HG03460 (cell line): Measurements from ENCODE around the gene AP3S1.
"Not testable (repeated sequence)": the region's sequence is repeated elsewhere in the genome, so short reads cannot be mapped to it uniquely, and the experiment has no call there.

Experiments
- ATAC-seq: cut with Tn5 transposase; IDR thresholded peaks from one replicate; pipeline ENCODE4 v1.9.1; 2021; ENCODE audit not compliant: unreplicated experiment

The AP3S1 gene

DNA sequence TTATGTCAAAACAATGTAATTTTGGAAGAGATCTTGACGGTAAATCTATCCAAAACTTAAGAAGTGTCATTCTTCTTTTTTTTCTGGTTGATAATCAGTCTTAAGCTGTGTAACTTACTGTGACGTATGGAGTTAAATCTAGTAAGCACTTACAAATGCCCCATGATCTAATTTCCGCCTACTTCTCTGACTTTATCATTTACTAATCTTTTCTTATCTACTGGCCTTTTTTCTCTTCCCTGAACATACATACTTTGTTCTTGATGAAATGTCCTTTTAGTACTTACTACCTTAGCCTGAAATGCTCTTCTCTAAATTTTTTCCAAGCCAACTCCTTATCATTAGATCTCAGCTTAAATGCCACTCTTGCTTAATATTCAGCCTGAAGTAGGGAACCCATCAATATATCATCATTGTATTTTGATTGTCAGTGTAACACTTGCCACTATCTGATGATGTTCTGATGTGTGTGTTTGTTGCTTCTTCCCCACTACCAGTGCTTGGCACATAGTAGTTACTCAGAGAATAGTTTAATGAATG is 27.6 kb downstream of the AP3S1 start:
- ATAC-seq, result no peak

DNA sequence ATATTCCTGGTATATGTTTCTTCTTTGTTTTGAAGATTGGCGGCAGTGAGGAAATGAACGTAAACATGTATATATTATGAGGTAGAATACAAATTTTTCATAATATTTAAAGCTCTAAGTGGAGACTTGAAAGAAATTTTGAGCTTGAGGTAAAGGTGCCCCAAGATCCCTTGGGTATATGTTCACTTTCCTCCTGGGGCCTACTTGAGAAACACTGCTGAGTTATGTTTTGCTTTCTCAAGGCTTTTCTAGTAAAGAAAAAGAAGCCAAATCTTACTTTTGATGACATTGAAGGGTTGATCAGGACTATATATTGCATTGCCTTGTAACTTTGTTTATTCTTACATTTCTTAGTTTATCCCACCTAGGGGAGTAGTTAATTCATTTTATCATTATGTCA is 30.7 kb downstream of the AP3S1 start:
- no peak for ATAC-seq

DNA sequence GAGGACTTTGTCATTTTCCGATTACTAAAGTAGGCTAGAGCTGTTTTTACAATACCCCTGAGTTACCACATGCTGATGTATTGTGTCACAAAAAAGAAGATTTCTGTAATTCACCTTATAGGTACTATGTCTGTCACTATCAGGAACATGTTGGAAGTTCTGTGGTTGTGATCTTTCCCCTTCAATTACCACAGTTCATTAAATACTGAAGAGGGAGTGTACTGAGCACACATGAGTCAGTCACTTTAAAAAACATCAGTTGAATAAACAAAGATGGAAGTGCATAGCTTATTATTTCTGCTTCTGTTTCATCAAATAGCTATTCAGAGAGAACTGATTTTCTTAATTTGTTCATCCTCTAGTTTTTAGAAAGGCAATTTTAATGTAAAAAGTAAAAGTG is 31.7 kb downstream of the AP3S1 start:
- no peak for ATAC-seq

DNA sequence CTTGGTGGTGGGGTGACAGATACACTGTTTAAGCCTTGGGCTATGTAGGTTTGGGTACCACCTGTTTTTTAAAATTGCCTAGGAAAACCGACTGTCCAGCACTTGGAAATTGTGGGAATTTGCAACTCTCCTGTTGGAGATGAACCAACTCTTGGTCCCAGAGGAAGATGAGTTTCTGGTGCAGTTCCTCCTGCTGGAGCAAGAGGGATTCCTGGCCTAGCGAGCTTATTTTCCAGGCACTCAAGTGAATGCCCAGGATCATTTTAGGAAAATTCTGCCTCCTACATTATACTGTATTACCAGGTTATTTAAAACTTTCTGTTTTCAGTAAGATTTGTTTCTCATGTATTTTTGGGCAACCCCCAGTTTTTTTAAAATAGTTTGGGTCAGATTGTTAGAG is 33.7 kb downstream of the AP3S1 start:
- no peak for ATAC-seq

DNA sequence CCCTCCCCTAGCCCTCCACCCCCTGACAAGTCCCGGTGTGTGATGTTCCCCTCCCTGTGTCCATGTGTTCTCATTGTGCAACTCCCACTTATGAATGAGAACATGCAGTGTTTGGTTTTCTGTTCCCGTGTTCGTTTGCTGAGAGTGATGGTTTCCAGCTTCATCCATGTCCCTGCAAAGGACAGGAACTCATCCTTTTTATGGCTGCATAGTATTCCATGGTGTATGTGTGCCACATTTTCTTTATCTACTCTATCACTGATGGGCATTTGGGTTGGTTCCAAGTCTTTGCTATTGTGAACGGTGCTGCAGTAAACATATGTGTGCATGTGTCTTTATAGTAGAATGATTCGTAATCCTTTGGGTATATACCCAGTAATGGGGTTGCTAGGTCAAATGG is 35.6 kb downstream of the AP3S1 start:
- ATAC-seq, result not testable (repeated sequence)

DNA sequence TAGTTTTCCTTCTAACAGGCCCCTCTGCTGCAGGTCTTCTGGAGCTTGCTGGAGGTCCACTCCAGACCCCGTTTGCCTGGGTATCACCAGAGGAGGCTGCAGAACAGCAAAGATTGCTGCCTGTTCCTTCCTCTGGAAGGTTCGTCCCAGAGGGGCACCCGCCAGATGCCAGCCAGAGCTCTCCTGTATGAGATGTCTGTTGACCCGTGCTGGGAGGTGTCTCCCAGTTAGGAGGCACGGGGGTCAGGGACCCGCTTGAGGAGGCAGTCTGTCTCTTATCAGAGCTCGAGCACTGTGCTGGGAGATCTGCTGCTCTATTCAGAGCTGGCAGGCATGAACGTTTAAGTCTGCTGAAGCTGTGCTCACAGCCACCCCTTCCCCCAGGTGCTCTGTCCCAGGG is 40.7 kb downstream of the AP3S1 start:
- ATAC-seq, result not testable (repeated sequence)

DNA sequence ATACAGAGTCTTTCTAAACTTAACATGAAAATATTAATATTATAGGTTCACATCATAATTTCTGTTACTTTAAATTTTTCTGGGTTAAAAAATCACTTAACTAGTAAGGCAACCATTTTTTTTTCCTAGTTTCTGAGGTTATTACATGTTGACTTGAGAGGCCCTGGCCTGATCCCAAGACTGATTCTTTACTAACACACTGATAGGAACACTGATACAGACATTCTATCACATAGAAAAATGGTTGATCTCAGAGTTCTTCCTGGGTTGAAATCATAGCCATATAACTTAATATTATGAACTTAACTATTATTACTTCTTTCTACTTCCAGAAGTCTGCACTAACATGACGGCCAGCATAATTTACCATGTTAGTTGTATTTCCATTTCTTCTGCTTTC is 43.0 kb downstream of the AP3S1 start:
- ATAC-seq, result no peak

DNA sequence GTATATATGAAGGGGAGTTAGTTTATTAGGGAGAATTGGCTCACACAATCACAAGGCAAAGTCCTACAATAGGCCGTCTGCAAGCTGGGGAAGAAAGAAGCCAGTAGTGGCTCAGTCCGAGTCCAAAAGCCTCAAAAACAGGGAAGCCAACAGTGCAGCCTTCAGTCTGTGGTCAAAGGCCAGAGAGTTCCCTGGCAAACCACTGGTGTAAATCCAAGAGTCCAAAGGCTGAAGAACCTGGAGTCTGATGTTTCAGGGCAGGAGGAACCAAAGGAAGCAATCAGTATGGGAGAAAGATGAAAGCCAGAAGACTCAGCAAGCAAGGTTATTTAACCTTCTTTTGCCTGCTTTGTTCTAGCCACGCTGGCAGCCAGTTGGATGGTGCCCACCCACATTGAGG is 43.5 kb downstream of the AP3S1 start:
- ATAC-seq, result not testable (repeated sequence)

DNA sequence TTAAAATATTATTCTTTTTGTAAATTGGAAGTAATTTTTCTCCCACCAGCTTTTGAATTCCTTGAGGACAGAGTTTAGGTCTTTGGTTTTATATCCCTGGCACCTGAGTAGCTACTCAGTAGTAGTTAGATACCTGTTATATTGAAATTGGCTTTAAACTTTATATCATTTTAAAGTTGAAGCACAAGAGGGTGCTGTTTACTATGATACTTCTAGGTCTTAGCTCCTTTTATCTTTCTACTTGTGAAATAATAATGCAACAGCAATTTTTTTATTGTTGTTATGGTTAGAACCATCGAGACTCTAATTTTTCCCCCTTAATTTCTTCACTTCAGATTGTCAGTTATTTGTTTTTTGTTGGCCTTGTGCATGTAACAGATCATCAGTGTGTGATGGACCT is 46.3 kb downstream of the AP3S1 start:
- no peak for ATAC-seq

DNA sequence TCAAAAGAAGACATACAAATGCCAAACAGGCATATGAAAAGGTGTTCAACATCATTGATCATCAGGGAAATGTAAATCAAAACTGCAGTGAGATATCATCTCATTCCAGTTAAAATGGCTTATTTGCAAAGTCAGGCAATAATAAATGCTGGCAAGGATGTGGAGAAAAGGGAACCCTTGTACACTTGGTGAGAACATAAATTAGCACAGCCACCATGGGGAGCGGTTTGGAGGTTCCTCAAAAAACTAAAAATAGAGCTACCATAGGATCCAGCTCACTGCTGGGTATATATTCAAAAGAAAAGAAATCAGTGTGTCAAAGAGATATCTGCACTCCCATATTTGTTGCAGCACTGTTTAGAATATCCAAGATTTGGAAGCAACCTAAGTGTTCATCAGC is 50.3 kb downstream of the AP3S1 start:
- no peak for ATAC-seq

DNA sequence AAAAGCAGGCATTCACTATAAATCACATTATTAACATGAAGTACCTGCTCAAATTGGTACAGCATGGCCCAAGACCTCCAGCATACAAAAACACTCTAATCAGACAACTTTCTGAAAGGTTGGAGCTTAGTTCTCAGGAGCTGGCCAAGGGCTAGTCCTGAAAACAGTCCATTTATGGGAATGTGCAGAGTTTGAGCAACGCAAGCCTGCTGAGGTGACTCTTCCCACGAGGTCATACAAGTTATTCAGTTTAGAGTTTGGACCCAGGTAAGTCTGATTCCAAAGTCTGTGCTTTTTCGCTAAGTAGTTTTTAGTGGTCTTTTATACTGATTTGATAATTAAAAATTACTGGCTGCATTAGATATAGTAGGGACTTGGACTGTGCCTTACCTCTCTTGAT is 52.6 kb downstream of the AP3S1 start:
- ATAC-seq, result no peak

DNA sequence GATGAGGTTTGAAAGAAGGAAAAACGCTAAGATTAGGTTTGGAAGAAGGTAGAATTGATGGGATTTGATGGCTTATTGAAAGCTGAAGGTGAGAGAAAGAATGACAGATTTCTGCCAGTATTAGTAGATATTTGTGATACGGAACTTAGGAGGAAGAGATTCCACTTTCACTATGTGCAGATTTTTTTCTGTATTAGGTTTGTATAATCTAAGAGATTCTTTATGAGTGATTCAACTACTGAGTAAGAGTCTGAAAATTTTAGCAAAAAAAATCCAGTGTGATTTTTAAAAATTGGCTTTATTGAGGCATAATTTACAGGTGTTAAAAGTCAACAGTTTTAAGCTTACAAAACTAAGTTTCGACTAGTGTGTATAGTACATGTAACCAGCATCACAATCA is 54.1 kb downstream of the AP3S1 start:
- ATAC-seq, result no peak

DNA sequence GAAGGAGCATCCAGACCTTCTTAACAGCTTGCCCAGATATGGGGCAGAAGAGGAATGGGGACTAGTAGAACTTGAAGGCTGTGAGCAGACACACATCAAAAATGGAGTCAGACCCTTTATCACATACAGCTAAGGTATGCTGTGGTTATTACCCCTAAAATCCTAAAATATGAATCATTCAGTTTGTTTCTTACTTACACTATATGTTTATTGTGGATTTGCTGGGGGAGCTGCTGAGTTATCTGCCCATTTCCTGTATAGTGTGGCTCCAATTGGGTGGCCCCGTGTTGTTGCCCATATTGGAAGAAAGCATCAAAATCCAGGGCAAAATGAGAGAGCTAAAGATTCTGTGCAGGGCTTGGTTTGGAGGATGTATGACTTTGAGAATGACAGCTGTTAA is 56.9 kb downstream of the AP3S1 start:
- ATAC-seq, result no peak

DNA sequence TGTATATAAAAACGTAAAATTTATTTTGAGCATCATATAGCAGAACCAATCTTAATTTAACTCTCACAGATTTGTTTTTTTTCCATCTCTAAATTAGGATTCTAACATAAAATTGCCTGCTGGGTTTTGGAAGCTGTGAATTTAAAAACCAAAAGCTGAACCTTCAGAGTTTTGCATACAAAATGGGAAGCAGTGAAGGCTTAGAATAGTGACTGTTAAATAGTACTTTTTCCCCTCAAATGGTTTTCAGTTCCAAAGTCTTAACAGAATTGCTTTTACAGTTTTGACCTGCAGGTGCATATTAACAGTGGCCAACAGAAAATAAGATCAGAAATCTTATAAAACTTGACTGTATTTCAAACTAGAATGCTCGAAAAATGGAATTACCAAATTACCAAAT is 65.4 kb downstream of the AP3S1 start:
- ATAC-seq, result no peak

DNA sequence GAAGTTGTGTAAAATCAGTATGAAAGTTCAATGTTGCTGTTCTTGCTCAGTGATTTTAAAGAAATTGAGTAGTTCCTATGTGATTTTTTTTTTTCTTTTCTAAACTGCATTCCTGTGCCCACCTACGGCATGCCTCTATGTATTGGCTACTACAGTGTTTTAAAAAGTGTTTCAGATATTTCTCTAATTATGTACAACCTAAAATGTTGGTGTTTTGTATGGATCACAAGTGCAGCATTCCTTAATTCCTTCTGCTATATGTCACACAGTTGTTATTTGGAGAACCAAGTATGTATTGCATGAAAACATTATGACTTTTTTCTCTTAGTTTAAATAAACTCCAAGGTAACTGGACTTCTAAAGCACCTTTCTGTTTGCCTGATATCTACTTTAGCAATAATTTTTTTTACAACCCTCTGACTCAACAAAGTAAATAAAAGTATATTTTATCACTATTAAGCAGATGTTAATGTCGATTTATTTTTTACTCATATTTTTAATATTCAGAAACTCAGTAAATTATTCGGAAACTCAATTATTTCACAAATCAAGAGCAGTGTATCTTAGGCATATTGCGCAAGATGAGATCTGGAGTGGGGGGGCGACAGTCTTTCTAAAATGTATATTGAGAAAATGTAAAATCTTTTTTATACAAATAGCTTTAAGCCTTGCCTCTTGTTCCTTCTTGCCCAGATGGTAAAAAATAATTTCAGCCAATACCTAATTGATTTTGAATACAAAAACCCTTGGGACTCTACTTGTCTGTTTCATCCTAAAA is 72.1 kb downstream of the AP3S1 start:
- not testable (repeated sequence) for ATAC-seq

DNA sequence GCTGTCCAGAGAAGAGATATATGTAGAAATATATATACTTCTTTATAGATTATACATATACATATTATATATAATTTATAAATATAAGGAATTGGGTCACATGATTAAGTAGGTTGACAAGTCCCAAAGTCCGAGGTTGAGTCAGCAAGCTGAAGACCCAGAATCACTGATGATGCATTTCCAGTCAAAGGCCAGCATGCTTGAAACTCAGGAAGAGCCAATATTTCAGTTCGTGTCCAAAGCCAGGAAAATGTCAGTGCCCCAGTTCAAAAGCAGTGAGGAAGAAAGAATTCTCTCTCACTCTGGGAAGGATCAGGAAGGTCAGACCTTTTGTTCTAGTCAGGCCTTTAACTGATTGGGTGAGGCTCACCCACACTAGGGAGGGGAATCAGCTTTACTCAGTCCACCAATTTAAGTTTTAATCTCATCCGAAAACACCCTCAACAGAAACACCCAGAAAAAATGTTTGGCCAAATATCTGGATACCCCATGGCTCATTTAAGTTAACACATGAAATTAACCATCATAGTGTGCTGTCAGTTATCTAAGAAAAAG is 78.5 kb downstream of the AP3S1 start:
- ATAC-seq, result no peak

DNA sequence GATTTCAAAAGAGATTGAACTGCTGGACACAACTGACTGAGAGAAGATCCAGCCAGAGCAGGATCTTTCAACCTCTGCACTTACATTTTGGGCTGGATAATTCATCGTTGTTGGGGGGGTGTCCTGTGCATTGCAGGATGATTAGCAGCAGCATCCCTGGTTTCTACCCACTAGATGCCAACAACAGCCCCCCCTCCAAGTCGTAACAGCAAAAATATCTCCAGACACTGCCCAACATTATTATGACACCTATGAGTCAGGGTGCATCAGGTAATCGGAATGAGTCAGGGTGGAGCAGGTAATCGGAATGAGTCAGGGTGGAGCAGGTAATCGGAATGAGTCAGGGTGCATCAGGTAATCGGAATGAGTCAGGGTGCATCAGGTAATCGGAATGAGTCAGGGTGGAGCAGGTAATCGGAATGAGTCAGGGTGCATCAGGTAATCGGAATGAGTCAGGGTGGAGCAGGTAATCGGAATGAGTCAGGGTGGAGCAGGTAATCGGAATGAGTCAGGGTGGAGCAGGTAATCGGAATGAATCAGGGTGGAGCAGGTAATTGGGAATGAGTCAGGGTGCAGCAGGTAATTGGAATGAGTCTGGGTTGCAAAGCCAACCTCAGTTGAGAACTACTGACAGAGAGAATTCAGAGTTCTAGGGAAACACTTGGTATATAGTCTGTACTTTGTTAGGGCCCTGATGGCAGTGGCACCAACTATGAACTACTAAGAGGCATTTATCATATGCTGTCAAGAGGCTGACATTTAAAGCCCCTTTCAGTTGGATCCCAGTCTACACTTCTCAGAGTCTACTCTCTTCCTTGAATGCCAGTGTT is 87.1 kb downstream of the AP3S1 start:
- ATAC-seq, result not testable (repeated sequence)

DNA sequence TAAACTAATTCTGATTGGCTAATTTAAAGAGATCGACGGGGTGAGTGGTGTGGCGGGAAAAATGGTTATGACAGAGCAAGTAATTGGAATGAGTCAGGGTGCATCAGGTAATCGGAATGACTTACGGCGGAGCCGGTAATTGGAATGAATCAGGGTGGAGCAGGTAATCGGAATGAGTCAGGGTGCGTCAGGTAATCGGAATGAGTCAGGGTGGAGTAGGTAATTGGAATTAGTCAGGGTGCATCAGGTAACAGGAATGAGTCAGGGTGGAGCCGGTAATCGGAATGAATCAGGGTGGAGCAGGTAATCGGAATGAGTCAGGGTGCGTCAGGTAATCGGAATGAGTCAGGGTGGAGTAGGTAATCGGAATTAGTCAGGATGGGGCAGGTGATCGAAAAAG is 88.4 kb downstream of the AP3S1 start:
- ATAC-seq, result not testable (repeated sequence)

DNA sequence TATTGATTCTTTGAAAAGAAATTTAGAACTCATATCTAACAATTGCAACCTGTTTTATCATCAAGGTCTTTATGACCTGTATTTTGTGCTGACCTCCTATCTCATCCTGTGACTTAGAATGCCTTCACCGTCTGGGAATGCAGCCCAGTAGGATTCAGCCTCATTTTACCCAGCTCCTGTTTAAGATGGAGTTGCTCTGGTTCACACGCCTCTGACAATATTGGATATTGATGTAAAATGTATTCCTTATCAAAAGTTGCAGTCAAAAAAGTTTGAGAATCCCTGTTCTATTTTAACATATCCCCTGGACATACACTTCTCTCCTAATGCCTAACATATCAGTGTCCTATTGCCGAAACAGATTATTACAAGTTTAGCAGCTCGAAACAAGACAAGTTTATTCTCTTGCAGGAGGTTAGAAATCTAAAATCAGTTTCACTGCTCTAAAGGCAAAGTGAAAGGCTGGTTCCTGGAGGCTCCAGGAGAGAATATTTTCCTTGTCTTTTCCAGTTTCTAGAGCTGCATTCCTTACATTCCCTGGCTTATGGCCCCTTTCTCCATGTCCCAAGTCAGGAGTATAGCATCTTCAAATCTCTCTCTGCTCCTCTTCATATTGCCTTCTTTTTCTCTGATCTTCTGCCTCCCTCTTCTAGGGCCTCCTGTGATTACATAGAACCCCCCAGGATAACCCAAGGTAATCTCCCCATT is 89.0 kb downstream of the AP3S1 start:
- no peak for ATAC-seq

DNA sequence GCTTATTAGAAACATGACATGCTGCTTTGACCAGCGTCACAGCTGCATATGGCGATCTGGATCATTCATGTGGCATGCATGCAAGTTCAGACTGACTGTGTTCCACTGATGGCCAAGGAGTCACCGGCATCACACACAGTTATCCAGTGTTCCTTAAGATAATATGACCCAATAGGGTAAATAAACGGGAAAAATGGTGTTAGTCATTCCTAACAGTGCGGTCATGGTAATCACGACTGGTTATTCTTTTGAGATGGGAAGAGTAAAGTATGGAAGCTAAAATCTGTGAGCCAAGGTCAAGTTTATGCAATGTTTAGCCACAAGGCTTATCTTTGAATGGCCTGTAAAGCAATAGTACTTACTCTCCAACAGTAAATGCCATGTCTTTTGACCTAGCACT is 91.3 kb downstream of the AP3S1 start:
- no peak for ATAC-seq

DNA sequence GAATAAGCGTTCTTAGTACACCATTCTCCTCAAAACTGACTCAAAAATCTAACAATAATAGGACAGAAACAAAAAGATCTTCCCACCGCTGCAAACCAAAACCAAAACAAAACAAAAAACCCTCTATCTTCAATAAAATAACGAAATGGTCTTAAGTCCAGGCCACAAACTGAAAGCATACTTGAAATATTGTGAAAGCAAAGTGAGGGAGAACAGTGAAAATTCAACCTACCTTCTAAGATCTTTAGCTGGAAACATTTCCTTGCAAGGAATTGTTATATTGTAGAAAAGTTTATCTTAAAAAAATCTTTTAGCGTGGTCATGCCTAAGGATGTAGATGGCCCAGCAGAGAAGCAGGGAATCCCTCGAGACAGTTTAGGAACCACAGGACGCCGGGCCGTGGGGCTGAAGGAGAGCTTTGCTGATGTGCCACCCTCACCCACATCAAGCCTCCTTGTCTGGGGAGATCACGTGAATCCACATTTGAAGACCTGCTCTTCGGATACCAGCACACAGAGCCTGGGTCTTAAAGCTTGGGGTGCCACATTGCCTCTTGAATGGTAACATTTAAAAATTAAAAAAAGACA is 92.7 kb downstream of the AP3S1 start:
- ATAC-seq, result no peak
